Measurements from ENCODE around the gene ANO10.

DNA sequence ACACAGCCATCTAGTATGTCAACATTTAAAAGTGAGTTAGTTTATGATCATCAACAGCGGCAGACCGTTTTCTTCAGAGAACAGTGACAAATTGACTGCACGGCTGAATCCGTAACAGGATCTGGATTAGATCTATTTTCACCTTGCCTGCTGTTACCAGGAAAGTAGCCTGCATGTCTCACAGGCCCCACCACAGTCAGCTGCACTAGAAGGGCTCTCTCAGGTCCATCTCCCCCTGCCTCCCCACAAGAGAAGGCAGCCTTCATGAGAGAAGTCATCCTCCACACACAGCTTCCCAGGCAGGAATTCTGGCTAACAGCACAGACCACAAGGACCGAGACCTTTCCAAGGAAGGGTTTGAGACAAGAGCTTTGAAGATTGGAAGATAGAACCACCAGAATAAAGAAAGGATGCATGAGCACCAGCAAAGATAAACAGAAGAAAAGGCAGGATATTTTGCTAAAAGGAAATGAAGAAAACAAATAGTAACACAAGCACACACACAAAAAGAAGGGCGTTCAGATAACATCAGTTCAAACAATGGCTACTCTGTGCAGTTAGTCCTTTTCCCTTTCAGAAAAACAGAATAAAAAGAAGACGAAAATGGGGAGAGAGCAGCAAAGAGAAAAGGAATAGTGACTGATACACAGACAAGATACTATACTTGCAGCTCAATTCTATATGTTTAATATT is 208.0 kb downstream of the ANO10 start:
- TF ChIP-seq, protein P1, sequence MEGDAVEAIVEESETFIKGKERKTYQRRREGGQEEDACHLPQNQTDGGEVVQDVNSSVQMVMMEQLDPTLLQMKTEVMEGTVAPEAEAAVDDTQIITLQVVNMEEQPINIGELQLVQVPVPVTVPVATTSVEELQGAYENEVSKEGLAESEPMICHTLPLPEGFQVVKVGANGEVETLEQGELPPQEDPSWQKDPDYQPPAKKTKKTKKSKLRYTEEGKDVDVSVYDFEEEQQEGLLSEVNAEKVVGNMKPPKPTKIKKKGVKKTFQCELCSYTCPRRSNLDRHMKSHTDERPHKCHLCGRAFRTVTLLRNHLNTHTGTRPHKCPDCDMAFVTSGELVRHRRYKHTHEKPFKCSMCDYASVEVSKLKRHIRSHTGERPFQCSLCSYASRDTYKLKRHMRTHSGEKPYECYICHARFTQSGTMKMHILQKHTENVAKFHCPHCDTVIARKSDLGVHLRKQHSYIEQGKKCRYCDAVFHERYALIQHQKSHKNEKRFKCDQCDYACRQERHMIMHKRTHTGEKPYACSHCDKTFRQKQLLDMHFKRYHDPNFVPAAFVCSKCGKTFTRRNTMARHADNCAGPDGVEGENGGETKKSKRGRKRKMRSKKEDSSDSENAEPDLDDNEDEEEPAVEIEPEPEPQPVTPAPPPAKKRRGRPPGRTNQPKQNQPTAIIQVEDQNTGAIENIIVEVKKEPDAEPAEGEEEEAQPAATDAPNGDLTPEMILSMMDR (IDR thresholded peaks at IDR 0.05; ENCODE audit: insufficient read depth, low read depth, low read length), result no peak
- TF ChIP-seq EZH2 (IDR thresholded peaks at IDR 0.05; ENCODE audit: insufficient read depth, low read length), result no peak
